ENCODE results near the gene GLI1.

The GLI1 gene

DNA sequence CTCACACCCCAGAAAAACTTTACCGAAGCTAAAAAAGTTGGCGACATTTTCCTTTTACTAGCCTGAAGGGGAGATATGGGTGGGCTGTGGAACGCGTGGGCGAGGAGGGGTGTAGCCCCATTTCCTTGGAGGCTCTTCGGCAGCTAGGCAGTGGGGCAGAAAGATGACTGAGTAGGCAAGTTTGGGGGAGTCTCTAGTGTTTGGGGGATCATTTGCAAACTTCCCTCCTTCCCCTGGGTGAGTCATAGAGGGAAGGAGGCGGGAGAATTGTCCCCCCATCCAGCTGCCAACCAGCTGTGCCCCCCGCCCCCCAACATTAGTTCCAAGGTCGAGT is 2.3 kb downstream of the GLI1 start:
- no peak for DNase-seq

DNA sequence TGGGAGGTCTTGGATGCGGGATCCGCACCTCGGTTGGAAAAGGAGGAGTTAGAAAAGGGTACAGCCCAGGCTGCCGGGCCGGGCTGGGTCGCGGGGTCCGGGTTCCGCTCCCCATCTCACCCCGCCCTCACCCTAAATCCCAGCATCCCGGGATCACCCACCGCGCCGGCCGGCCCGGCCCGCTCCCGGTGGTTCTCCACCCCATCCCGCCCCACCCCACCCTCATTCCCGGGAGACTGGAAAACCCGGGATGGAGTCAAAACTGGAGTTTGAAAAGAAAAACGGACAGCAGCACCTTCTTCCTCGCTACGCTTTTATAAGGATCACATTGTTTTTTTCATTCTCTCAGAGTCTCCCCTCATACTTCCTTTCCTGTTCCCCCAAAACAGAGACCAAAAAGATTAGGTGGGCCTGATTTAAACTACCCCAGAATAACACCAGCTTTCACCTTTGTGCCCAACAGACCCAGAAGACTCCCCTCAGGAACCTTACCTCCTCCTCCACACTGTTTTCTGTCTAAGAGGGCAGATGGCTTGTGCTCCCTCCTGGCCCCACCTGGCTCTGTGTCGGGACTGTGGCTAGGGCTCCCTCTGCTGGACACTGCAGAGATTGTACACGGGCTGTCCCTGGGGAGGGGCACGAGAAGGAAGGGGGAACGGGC is 2.8 kb downstream of the GLI1 start:
- peak; percentile 95 for DNase-seq

DNA sequence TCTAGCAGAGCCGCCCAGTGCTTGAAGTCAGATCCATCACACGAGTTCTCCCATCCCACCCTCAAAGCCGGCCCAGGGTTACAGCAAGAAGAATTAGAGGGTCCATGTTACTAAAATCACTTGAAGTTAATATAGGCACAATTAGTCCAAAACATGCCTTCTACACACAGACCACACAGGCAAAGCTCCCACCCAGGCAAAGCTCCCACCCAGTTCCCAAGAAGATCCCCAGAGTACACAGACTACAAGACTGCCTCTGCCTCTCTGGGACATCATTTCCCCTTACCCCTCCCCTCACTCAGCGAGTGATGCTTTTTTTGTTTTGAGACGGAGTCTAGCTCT is 3.3 kb downstream of the GLI1 start:
- DNase-seq = no peak

DNA sequence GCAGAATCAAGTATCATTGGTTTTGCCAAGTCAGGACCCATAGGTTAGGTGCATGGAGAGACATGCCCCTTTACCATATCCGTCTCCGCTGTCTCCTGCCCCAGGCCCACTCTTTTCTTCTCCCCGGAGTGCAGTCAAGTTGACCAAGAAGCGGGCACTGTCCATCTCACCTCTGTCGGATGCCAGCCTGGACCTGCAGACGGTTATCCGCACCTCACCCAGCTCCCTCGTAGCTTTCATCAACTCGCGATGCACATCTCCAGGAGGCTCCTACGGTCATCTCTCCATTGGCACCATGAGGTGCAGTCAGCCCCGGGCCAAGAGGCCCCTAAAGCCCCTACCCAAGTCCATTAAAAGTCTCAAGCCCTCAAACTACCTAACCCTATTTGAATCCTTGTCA is 5.0 kb downstream of the GLI1 start:
- DNase-seq = no peak

DNA sequence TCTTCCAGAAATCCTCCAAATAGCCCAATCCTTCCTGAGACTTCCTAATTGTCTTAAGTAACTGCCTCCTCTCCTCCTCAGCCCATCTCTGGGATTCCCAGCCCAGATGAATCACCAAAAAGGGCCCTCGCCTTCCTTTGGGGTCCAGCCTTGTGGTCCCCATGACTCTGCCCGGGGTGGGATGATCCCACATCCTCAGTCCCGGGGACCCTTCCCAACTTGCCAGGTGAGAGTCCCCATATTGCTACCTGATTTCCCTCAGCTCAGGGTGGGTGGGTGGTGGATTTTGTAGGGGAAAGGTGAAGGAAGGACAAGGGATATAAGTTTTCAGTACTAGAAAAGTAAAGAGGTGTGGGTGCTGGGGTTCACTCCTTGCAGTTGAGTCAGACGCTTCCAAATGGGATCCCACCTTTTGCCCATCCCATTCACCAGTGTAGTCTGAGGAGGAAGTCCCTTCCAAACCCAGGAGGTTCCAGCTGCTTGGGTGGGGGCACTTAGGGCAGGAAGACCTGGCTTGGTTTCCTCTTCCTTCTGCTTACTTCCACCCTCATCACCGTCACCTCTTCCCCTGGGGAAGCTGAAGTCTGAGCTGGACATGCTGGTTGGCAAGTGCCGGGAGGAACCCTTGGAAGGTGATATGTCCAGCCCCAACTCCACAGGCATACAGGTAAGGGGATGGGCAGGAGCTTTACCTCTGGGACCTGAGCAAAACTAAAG is 5.6 kb downstream of the GLI1 start:
- DNase-seq = no peak

DNA sequence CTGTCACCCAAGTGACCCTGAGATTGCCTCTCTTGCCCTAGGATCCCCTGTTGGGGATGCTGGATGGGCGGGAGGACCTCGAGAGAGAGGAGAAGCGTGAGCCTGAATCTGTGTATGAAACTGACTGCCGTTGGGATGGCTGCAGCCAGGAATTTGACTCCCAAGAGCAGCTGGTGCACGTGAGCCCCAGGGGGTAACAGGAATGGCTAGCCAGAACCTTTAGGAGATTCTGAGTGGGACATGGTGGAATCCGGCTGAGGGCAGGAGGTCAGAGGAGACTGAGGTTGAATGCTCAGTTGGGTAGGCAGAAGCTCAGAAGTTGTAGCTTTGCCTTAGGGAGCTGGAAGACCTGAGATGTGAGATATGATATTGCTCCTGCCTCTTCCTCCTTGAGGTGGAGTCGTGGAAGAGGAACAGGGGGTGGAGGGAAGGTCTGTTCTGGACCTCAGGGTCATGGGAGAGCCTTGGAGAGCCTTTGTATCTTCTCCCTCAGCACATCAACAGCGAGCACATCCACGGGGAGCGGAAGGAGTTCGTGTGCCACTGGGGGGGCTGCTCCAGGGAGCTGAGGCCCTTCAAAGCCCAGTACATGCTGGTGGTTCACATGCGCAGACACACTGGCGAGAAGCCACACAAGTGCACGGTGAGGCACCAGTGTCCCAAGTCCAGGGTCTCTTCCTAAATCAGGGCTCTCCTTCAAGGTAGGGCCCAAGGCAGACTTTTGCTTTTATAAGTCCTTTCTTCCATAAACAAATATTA is 6.3 kb downstream of the GLI1 start:
- no peak for DNase-seq

DNA sequence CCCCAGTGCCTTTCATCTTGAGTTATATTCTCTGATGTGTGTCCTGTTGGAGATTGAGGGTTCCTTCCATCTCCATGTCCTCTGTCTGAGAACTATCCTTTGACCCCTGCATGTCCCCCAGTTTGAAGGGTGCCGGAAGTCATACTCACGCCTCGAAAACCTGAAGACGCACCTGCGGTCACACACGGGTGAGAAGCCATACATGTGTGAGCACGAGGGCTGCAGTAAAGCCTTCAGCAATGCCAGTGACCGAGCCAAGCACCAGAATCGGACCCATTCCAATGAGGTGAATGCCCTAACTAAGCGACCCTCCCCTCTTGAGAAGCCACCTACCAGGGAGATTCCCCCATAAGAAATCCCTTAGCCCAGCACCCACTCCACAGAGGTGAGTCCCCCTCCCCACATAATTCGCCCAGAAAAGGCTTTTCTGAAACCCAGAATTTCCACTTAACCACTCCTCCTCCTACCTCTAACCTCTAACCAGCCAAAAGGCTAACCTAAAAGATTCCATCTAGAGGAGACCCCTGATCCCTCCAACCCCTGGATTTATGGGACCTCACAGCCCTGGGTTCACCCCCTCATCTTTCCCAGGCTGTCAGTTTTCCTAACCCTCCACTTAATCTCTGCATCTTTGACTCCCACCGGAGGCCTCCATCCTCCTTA is 7.8 kb downstream of the GLI1 start:
- DNase-seq = no peak

DNA sequence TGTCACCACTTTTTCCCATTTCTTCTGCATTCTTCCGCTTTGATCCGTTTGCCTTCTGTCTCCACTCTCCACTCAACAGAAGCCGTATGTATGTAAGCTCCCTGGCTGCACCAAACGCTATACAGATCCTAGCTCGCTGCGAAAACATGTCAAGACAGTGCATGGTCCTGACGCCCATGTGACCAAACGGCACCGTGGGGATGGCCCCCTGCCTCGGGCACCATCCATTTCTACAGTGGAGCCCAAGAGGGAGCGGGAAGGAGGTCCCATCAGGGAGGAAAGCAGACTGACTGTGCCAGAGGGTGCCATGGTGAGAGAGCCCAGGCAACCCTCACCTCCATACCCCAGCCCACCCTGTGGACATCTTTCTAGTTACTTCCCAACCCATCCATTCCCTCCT is 8.3 kb downstream of the GLI1 start:
- DNase-seq = no peak

DNA sequence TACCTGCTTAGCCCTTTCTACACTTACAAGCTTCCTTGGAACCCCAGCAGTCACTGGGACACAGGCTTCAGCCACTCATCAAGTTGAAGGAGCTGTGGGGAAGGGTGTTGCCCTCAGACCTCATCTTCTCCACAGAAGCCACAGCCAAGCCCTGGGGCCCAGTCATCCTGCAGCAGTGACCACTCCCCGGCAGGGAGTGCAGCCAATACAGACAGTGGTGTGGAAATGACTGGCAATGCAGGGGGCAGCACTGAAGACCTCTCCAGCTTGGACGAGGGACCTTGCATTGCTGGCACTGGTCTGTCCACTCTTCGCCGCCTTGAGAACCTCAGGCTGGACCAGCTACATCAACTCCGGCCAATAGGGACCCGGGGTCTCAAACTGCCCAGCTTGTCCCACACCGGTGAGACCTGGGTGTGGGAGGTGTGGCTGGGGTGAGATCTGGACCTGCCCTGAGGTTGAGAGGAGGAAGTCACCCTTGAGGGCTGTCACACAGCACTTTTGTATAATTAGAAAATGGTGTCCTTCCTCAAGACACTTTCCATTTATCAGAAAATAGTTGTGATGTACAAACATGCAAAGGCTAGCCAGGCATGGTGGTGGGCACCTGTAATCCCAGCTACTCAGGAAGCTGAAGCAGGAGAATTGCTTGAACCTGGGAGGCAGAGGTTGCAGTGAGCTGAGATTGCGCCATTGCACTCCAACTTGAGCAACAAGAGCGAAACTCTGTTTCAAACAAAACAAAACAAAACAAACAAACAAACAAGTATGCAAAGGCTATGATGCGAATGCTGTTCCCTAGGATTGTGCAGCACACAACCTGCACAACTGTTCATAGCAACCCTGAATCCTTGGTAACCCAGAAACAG is 9.9 kb downstream of the GLI1 start:
- DNase-seq = no peak

DNA sequence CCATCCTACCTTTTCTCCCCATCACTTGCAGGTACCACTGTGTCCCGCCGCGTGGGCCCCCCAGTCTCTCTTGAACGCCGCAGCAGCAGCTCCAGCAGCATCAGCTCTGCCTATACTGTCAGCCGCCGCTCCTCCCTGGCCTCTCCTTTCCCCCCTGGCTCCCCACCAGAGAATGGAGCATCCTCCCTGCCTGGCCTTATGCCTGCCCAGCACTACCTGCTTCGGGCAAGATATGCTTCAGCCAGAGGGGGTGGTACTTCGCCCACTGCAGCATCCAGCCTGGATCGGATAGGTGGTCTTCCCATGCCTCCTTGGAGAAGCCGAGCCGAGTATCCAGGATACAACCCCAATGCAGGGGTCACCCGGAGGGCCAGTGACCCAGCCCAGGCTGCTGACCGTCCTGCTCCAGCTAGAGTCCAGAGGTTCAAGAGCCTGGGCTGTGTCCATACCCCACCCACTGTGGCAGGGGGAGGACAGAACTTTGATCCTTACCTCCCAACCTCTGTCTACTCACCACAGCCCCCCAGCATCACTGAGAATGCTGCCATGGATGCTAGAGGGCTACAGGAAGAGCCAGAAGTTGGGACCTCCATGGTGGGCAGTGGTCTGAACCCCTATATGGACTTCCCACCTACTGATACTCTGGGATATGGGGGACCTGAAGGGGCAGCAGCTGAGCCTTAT is 10.8 kb downstream of the GLI1 start:
- no peak for DNase-seq

DNA sequence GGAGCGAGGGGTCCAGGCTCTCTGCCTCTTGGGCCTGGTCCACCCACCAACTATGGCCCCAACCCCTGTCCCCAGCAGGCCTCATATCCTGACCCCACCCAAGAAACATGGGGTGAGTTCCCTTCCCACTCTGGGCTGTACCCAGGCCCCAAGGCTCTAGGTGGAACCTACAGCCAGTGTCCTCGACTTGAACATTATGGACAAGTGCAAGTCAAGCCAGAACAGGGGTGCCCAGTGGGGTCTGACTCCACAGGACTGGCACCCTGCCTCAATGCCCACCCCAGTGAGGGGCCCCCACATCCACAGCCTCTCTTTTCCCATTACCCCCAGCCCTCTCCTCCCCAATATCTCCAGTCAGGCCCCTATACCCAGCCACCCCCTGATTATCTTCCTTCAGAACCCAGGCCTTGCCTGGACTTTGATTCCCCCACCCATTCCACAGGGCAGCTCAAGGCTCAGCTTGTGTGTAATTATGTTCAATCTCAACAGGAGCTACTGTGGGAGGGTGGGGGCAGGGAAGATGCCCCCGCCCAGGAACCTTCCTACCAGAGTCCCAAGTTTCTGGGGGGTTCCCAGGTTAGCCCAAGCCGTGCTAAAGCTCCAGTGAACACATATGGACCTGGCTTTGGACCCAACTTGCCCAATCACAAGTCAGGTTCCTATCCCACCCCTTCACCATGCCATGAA is 11.5 kb downstream of the GLI1 start:
- DNase-seq = no peak

DNA sequence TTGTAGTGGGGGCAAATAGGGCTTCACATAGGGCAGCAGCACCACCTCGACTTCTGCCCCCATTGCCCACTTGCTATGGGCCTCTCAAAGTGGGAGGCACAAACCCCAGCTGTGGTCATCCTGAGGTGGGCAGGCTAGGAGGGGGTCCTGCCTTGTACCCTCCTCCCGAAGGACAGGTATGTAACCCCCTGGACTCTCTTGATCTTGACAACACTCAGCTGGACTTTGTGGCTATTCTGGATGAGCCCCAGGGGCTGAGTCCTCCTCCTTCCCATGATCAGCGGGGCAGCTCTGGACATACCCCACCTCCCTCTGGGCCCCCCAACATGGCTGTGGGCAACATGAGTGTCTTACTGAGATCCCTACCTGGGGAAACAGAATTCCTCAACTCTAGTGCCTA is 12.1 kb downstream of the GLI1 start:
- no peak for DNase-seq

DNA sequence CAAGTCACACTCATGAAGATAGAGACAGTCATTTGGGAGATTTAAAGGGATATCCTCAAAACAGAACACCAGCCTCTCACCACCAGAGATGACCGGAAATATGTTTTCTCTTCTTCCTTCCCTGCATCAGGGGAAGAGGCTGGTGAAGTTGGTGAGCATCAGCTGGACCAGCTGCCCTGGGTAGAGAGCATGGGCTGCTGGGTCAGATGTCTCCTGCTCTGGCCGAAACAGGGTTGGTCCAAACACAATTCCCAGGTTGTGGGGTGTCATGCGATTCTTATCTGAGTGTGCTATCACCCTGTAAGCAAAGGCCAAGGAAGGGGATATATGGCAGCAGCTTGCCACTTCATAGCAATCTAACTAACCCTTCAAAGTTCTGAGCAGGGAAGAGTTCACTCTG is 12.8 kb downstream of the GLI1 start:
- DNase-seq = no peak

DNA sequence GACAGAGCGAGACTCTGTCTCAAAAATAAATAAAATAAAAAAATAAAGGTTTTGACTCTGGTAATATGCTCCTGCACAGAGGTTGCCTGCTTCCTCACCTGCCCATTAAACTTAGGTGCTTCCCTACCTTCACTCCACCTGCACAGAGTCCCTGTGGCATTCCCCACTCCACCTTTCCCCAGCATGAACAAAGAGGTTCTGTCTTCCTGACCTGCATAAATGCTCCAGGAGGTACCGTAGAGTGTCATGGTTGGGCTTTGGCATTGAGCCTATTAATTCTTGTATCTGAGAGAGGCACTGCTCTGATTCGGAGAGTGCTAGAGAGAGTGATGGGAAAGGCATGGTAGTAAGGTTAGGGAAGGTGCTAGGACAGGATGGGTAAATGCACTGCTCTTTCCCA is 13.8 kb downstream of the GLI1 start:
- DNase-seq = no peak

DNA sequence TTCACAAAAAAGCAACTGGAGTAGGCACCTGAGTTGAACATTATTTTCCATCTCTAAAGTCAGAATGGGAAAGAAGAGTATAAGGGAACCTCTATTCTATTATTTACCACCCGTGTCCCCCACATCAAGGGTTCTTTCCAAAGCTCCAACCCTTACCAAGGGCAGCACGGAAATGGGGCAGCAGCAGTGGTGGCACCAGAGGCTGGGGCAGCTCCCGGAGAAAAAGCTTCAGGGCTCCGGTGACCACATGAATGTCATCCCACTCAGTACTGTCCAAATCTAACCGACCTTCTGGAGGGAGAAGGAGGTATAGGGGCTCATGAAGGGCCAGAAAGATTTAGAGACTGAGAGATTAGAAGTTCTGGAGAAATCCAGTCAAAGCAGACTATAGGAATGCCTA is 14.3 kb downstream of the GLI1 start:
- DNase-seq = no peak

DNA sequence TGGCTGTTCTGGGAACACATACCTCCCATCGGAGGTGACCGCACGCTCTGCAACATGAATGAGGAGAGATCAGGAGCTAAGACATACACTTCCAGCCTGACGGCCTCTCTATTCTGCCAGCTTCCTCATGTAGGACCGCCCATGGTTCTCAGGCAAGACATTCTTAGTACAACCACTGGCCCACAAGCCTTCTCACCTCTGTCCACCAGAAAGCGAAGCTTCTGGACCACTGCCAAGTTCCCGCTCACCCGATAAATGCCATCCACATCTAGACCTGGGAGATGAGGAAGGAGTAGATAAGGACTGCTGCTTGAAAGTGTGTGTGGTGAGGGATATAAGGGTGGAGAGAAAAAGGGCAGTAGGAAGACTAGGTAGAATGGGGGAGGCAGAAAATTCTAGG is 14.8 kb downstream of the GLI1 start:
- DNase-seq = no peak

DNA sequence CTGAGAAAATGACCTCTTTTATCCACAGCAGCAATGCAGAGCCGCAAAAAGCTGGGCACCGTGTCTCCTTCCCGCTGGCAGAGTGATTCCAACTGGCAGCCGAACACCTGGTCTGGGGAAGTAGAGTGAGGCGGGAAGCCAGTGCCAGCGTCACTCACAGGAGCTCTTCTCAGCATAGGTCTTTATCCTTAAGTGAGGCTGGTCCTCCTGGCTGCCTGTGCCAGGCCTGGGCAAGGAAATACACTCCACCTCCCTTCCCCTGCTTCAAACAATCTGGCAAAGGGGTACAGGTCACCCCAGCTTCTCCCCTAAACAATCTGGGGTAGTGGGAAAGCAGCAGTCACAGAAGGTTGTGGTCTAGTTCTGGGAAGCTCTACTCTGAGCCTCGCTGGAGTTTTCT is 15.3 kb downstream of the GLI1 start:
- no peak for DNase-seq

DNA sequence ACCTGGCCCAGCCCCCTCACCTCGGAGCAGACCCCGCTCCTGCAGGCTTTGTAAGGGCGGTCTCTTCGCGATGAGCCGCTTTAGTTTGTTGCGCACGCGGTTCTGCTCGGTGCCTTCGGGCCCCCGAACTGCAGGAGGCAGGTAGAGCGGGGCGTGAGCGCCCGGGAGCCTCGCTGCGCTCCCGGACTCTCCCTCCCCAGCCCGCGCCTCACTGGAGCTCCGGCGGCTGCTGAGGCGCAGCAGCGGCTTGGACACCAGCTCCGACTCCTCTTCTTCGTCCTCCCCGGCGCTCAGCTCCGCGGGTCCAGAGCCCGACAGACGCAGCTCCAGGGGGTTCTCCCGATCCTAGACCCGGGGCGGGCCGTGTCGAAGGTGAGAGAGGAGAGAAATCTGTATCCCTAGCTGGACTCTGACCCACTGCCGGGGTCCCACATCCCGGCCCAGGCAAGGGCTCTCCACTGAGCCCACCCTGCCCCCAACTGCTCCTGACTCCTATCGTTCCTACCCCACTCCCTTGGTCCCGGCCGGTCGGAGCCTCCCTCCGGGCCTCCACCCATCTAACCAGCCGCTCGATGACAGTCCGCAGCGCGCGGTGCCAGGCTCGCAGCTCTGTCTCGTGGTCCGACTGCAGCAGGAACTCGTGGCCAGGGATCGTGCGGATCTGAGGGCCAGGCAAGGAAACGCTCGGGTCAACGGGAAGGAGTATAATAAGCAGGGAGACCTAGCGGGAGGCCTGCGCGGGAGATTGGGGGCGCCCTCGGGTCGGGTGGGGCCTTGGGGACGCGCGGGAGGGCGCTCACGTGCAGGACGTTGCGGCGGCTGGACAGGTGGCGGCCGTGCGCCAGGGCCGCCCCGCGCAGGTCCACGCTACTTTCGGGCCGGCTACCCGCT is 15.9 kb downstream of the GLI1 start:
- no peak for DNase-seq

DNA sequence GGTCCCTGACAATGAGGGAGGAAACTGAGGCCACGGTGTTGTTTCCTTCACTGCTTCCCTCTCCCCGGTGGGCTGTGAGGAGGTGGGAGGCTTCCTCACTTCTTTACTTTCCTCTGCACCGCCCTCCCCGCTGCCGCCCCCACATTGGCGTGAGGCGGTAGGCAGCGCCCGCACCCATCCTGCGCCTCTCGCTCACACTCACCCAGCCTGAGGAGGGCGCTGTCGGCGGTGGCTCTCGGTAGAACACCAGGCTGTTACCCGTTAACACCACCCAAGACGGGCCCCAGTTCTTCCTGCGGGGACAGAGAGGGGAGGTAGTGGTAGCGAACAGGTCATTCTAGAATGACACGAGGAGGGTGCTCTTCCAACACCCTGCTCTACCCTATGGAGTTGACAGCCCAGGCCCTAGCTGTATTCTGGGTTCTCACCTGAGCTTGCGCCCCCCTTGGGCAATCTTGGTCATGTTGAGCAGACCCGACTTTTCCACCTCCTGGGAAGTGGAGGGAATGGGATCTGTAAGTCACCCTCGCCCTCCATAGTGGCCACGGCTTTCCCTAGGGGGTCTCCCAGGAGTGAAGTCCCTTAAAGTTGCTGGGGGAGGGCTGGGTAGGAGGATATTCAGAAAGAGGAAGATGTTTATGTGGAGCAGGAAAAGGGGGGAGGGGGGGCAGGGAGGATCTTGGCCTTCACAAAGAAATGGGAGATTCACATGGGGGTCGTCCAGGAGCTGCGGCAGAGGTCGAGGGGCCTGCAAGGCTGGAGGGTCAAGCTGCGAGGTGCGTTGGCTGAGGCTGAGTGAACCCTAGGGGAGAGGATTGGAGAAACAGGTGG is 16.8 kb downstream of the GLI1 start:
- peak; percentile 87 for DNase-seq
